GM21723 (cell line): ENCODE data around the gene FARS2.
"Not testable (repeated sequence)": the region's sequence is repeated elsewhere in the genome, so short reads cannot be mapped to it uniquely, and the experiment has no call there.

ENCODE experiments used
- ATAC-seq: cut with Tn5 transposase; IDR thresholded peaks from one replicate; pipeline ENCODE4 v1.9.1; 2021; ENCODE audit warnings: mild to moderate bottlenecking, moderate library complexity; ENCODE audit not compliant: unreplicated experiment

Gene FARS2

GRCh38 chr6:5564746-5565145 is 303.4 kb downstream of the FARS2 start:
- not testable (repeated sequence) for ATAC-seq

GRCh38 chr6:5565971-5566370 is 304.7 kb downstream of the FARS2 start:
- ATAC-seq: no peak

GRCh38 chr6:5566718-5567117 is 305.4 kb downstream of the FARS2 start:
- peak; percentile 65 for ATAC-seq

- no peak for ATAC-seq
These were observed 306.0 kb downstream of the FARS2 start for GRCh38 chr6:5567352-5567751.

- no peak for ATAC-seq
These were observed 306.6 kb downstream of the FARS2 start for GRCh38 chr6:5567890-5568289.

GRCh38 chr6:5569491-5569890 is 308.2 kb downstream of the FARS2 start:
- no peak for ATAC-seq

- no peak for ATAC-seq
These were observed 309.3 kb downstream of the FARS2 start for GRCh38 chr6:5570641-5571040.

- ATAC-seq: no peak
These were observed 319.6 kb downstream of the FARS2 start for GRCh38 chr6:5580736-5581581.

- ATAC-seq: no peak
These were observed 321.4 kb downstream of the FARS2 start for GRCh38 chr6:5582762-5583161.

GRCh38 chr6:5583528-5583927 is 322.2 kb downstream of the FARS2 start:
- ATAC-seq: no peak

- ATAC-seq: no peak
These were observed 322.8 kb downstream of the FARS2 start for GRCh38 chr6:5584078-5584482.

- no peak for ATAC-seq
These were observed 326.3 kb downstream of the FARS2 start for GRCh38 chr6:5587648-5588047.

- ATAC-seq: no peak
These were observed 328.3 kb downstream of the FARS2 start for GRCh38 chr6:5589422-5590141.

GRCh38 chr6:5590187-5590586 is 328.9 kb downstream of the FARS2 start:
- no peak for ATAC-seq

- ATAC-seq: no peak
These were observed 331.7 kb downstream of the FARS2 start for GRCh38 chr6:5592886-5593519.

GRCh38 chr6:5595184-5595583 is 333.9 kb downstream of the FARS2 start:
- ATAC-seq: no peak

- no peak for ATAC-seq
These were observed 336.1 kb downstream of the FARS2 start for GRCh38 chr6:5597413-5597812.

GRCh38 chr6:5598123-5598522 is 336.8 kb downstream of the FARS2 start:
- no peak for ATAC-seq

GRCh38 chr6:5599127-5599526 is 337.8 kb downstream of the FARS2 start:
- ATAC-seq: no peak

- no peak for ATAC-seq
These were observed 344.6 kb downstream of the FARS2 start for GRCh38 chr6:5605937-5606336.

- no peak for ATAC-seq
These were observed 345.2 kb downstream of the FARS2 start for GRCh38 chr6:5606546-5606945.

- ATAC-seq: no peak
These were observed 349.3 kb downstream of the FARS2 start for GRCh38 chr6:5610640-5611039.
